CD14-positive monocyte (primary cell): ENCODE measurements around the gene ABCB1. TPM values are rescaled to one million over a fixed set of nuclear protein-coding genes. Genes with fewer than 3 reads are reported as not detected.

ENCODE experiments used
- DNase-seq, 3 donors: peaks; one replicate each; pipeline ENCODE4 v3.0.0-alpha.2; 2011 to 2022
- H2AFZ ChIP-seq: 2 replicates; pipeline ENCODE4 v1.6.0; 2012; ENCODE audit warnings: mild to moderate bottlenecking, low read depth, low read length, inconsistent platforms; ENCODE audit not compliant: insufficient read depth, poor library complexity, severe bottlenecking
- H3K27ac ChIP-seq, 2 donors: 1 replicate in 1 of 2; 2 replicates in 1 of 2; pipeline ENCODE4 v1.5.1; 2012 to 2013; ENCODE audit warnings: low read length in 2 of 2, control low read depth in 1 of 2, inconsistent platforms in 1 of 2, low read depth in 1 of 2, mild to moderate bottlenecking in 1 of 2
- H3K27me3 ChIP-seq, 2 donors: one replicate each; pipeline versions ENCODE4 v1.6.0 to v1.6.1; 2011 to 2013; ENCODE audit warnings: low read length in 2 of 2; ENCODE audit not compliant: control insufficient read depth in 2 of 2, insufficient read depth in 2 of 2
- H3K36me3 ChIP-seq, 2 donors: replicated peaks in 1 of 2; 1 replicate in 1 of 2; 2 replicates in 1 of 2; pipeline versions ENCODE4 v1.5.1 to v1.6.1; 2012 to 2013; ENCODE audit warnings: low read length in 2 of 2, control low read depth in 1 of 2, inconsistent platforms in 1 of 2, mild to moderate bottlenecking in 1 of 2; ENCODE audit not compliant: insufficient read depth in 2 of 2, control insufficient read depth in 1 of 2
- H3K4me1 ChIP-seq, 2 donors: 1 replicate in 1 of 2; 2 replicates in 1 of 2; pipeline versions ENCODE4 v1.5.1 to v1.6.1; 2012 to 2013; ENCODE audit warnings: low read length in 2 of 2, control low read depth in 1 of 2, inconsistent platforms in 1 of 2, mild to moderate bottlenecking in 1 of 2, moderate library complexity in 1 of 2; ENCODE audit not compliant: insufficient read depth in 2 of 2, control insufficient read depth in 1 of 2
- H3K4me2 ChIP-seq: replicated peaks from 2 replicates; pipeline ENCODE3; 2012; ENCODE audit warnings: low read length, moderate library complexity, mild to moderate bottlenecking; ENCODE audit not compliant: poor library complexity, severe bottlenecking; ENCODE audit errors: extremely low read depth
- H3K4me3 ChIP-seq, 3 experiments: fragments of 200-600 bp in 1 of 3; sonication (generic) in 1 of 3; replicated peaks in 1 of 3; 1 replicate in 2 of 3; 2 replicates in 1 of 3; pipeline ENCODE4 v1.5.1; 2011 to 2013; ENCODE audit warnings: low read length in 3 of 3, mild to moderate bottlenecking in 3 of 3, control low read depth in 2 of 3, low read depth in 2 of 3, inconsistent platforms in 1 of 3, moderate library complexity in 1 of 3
- H3K79me2 ChIP-seq: 2 replicates; pipeline ENCODE4 v1.6.0; 2012; ENCODE audit warnings: mild to moderate bottlenecking, control low read depth, inconsistent platforms, low read length, moderate library complexity; ENCODE audit not compliant: insufficient read depth
- H3K9ac ChIP-seq: 2 replicates; pipeline ENCODE4 v1.6.0; 2017; ENCODE audit warnings: low read length, mild to moderate bottlenecking; ENCODE audit not compliant: insufficient read depth, poor library complexity, severe bottlenecking
- H3K9me3 ChIP-seq, 2 donors: replicated peaks in 1 of 2; 1 replicate in 1 of 2; 2 replicates in 1 of 2; pipeline versions ENCODE4 v1.5.1 to v1.6.1; 2012 to 2013; ENCODE audit warnings: low read length in 2 of 2, control low read depth in 1 of 2; ENCODE audit not compliant: control insufficient read depth in 1 of 2, insufficient read depth in 1 of 2
- H4K20me1 ChIP-seq: 2 replicates; pipeline ENCODE4 v1.6.0; 2012; ENCODE audit warnings: mild to moderate bottlenecking, low read length, control low read depth, moderate library complexity; ENCODE audit not compliant: insufficient read depth
- H3K27ac Mint-ChIP-seq, 7 donors: one replicate each; pipeline ENCODE4 v1.8.0; 2020; ENCODE audit warnings: mild to moderate bottlenecking in 7 of 7, mixed read lengths in 7 of 7, moderate library complexity in 6 of 7, inconsistent platforms in 2 of 7
- H3K27me3 Mint-ChIP-seq, 3 donors: one replicate each; pipeline ENCODE4 v1.8.0; 2021 to 2022; ENCODE audit warnings: low read depth in 3 of 3, mild to moderate bottlenecking in 3 of 3, mixed read lengths in 3 of 3, moderate library complexity in 3 of 3, inconsistent platforms in 1 of 3
- H3K36me3 Mint-ChIP-seq, 2 donors: one replicate each; pipeline ENCODE4 v1.8.0; 2020; ENCODE audit warnings: mixed read lengths in 2 of 2, inconsistent platforms in 1 of 2, mild to moderate bottlenecking in 1 of 2
- H3K4me1 Mint-ChIP-seq: one replicate; pipeline ENCODE4 v1.8.0; 2020; ENCODE audit warnings: mild to moderate bottlenecking, mixed read lengths
- H3K4me3 Mint-ChIP-seq, 2 donors: one replicate each; pipeline ENCODE4 v1.8.0; 2020; ENCODE audit warnings: mild to moderate bottlenecking in 2 of 2, mixed read lengths in 2 of 2, moderate library complexity in 1 of 2
- H3K9me3 Mint-ChIP-seq, 7 donors: one replicate each; pipeline ENCODE4 v1.8.0; 2020 to 2022; ENCODE audit warnings: mixed read lengths in 7 of 7, mild to moderate bottlenecking in 6 of 7, moderate library complexity in 6 of 7, inconsistent platforms in 2 of 7
- WGBS: methylation state at CpG from one replicate; pipeline ENCODE4 v1.1.5; 2013; ENCODE audit warnings: missing lambda C conversion rate; ENCODE audit not compliant: insufficient coverage; 5-methylcytosine and 5-hydroxymethylcytosine counted together
- intact Hi-C, 2 donors: fragments of 100-400 bp; cut with micrococcal nuclease; formaldehyde crosslinking; loops; one replicate each; pipeline versions ENCODE4 v1.15.0 to v1.15.1; 2023
- polyA plus RNA-seq, 3 donors: library from polyadenylated mRNA; depleted of rRNA in 1 of 3; unstranded in 2 of 3; stranded (reverse) in 1 of 3; fragments of 300-500 nt in 2 of 3; fragments of >200 nt in 1 of 3; fragmentation: Illumina TruSeq in 2 of 3; gene quantifications; 1 replicate in 2 of 3; 2 replicates in 1 of 3; pipeline ENCODE4 v1.2.3, GENCODE V29; 2012 to 2021
- TF ChIP-seq, protein P1 (sequence below): fragments of 200-600 bp; IDR thresholded peaks from one replicate; pipeline ENCODE4 v1.8.0; 2022; ENCODE audit warnings: antibody characterized with exemption, mild to moderate bottlenecking

ABCB1 gene
- polyA plus RNA-seq, 3 donors, result 0.24 TPM; not detected in 2

DNA sequence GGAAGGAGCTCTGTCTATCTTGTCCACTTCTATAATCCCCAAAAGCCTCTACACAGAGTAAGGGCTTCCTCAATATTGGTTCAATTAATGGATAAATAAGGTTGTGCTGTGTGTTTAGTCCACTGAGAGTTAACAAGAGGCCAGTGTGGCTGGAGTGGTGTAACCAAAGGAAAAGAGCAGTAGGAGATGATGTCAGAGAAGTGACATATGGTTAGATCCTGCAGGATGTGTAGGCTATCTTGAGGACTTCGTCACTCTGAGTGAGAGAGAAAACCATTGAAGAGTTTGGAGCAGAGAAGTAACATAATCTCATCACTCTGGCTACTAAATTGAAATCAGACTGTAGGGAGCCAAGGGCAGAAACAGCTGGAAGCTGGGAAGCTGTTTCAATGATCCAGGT, 14.5 kb upstream of the ABCB1 start:
- no peaks in the 10 kb centered on the region for H3K9me3 ChIP-seq
- no peaks in the 10 kb centered on the region for H3K36me3 ChIP-seq
- no peak overlapping the region for H3K9ac ChIP-seq
- Mint-ChIP-seq H3K27me3 (peaks cover 0 to 4% (median 1%) of the 10 kb centered on the region in 3 donors), H3K9me3 (peaks cover 0 to 3% (median 2%) of the 10 kb centered on the region in 7 donors), H3K36me3 (no peaks in the 10 kb centered on the region), H3K27ac (no peak overlapping the region), H3K4me3 (no peak overlapping the region), H3K4me1 (no peaks in the 10 kb centered on the region)
- intact Hi-C loops, result no loop called here
- no peaks in the 10 kb centered on the region for H3K79me2 ChIP-seq
- WGBS, result no CpG with 5 or more reads among the region's 1 CpG
- TF ChIP-seq, protein P1, sequence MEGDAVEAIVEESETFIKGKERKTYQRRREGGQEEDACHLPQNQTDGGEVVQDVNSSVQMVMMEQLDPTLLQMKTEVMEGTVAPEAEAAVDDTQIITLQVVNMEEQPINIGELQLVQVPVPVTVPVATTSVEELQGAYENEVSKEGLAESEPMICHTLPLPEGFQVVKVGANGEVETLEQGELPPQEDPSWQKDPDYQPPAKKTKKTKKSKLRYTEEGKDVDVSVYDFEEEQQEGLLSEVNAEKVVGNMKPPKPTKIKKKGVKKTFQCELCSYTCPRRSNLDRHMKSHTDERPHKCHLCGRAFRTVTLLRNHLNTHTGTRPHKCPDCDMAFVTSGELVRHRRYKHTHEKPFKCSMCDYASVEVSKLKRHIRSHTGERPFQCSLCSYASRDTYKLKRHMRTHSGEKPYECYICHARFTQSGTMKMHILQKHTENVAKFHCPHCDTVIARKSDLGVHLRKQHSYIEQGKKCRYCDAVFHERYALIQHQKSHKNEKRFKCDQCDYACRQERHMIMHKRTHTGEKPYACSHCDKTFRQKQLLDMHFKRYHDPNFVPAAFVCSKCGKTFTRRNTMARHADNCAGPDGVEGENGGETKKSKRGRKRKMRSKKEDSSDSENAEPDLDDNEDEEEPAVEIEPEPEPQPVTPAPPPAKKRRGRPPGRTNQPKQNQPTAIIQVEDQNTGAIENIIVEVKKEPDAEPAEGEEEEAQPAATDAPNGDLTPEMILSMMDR, result no peak
- H4K20me1 ChIP-seq, result no peaks in the 10 kb centered on the region
- H3K4me2 ChIP-seq, result no peak overlapping the region
- H3K27me3 ChIP-seq, result no peaks in the 10 kb centered on the region
- DNase-seq, result no peak
- no peaks in the 10 kb centered on the region for H3K4me1 ChIP-seq
- H3K27ac ChIP-seq, result no peak overlapping the region
- no peak overlapping the region for H3K4me3 ChIP-seq
- no peak overlapping the region for H2AFZ ChIP-seq

- H3K4me3 ChIP-seq, result no peak overlapping the region
- intact Hi-C loops, result no loop called here
- Mint-ChIP-seq H3K4me3 (no peak overlapping the region), H3K9me3 (peaks cover 0 to 2% (median 0%) of the 10 kb centered on the region in 7 donors), H3K36me3 (no peaks in the 10 kb centered on the region), H3K27me3 (peaks cover 1 to 4% (median 4%) of the 10 kb centered on the region in 3 donors), H3K27ac (no peak overlapping the region), H3K4me1 (no peaks in the 10 kb centered on the region)
- no peaks in the 10 kb centered on the region for H3K79me2 ChIP-seq
- H3K27ac ChIP-seq, result no peak overlapping the region
- no peaks in the 10 kb centered on the region for H4K20me1 ChIP-seq
- no peaks in the 10 kb centered on the region for H3K4me1 ChIP-seq
- no peaks in the 10 kb centered on the region for H3K36me3 ChIP-seq
- DNase-seq, result no peak
- TF ChIP-seq, protein P1, result no peak
- H3K4me2 ChIP-seq, result no peak overlapping the region
- no peaks in the 10 kb centered on the region for H3K9me3 ChIP-seq
- no peak overlapping the region for H3K9ac ChIP-seq
- 100% methylated on average over 1 of the region's 5 CpGs for WGBS
- H3K27me3 ChIP-seq, result no peaks in the 10 kb centered on the region
- no peak overlapping the region for H2AFZ ChIP-seq
Observed at GRCh38 chr7:87609916-87610315, 9.2 kb upstream of the ABCB1 start.
